A673 (cell line): ENCODE measurements around the gene CATSPERE.

Experiments used
- EZH2 ChIP-seq: fragments of 200-600 bp; sonication (generic); IDR thresholded peaks from 2 replicates; pipeline ENCODE4 v1.6.1; 2017; ENCODE audit warnings: borderline replicate concordance, low read depth, mild to moderate bottlenecking, mixed read lengths, antibody characterized with exemption, low read length; ENCODE audit not compliant: poor library complexity, severe bottlenecking
- TF ChIP-seq, protein P1 (sequence below): fragments of 300-800, 200-600 bp; sonication (generic); conservative IDR thresholded peaks from 2 replicates; pipeline ENCODE4 v1.5.1; 2017; ENCODE audit warnings: low read depth, mild to moderate bottlenecking, antibody characterized with exemption, low read length, moderate library complexity, mixed read lengths

DNA sequence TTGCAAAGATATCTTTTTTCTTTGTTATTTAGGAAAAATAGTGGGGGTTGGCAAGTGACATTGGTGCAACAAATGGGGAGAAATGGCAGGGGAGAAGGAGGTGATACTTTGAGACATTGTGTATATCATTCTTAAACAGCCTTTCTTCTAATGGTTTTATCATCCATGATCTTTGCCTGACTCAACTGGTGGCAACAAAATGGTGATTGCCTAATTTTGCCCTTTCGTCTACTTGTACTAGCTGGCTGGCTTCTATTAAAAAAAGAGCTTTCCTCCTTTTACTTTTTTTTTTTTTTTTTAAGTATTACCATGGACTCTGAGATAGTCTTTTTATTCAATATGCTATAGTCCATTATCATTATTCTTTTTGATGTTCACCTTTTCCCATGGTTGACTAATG lies 219.6 kb downstream of the CATSPERE start:
- TF ChIP-seq, protein P1, sequence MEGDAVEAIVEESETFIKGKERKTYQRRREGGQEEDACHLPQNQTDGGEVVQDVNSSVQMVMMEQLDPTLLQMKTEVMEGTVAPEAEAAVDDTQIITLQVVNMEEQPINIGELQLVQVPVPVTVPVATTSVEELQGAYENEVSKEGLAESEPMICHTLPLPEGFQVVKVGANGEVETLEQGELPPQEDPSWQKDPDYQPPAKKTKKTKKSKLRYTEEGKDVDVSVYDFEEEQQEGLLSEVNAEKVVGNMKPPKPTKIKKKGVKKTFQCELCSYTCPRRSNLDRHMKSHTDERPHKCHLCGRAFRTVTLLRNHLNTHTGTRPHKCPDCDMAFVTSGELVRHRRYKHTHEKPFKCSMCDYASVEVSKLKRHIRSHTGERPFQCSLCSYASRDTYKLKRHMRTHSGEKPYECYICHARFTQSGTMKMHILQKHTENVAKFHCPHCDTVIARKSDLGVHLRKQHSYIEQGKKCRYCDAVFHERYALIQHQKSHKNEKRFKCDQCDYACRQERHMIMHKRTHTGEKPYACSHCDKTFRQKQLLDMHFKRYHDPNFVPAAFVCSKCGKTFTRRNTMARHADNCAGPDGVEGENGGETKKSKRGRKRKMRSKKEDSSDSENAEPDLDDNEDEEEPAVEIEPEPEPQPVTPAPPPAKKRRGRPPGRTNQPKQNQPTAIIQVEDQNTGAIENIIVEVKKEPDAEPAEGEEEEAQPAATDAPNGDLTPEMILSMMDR = no peak
- no peak for TF ChIP-seq EZH2
